H1 (cell line): ENCODE results near the gene MDM1. TPM values are rescaled to one million over a fixed set of nuclear protein-coding genes. Genes with fewer than 3 reads are reported as not detected.

Experiments
- CTCF ChIA-PET: fragments of 300-600 bp; sonication (Branson Sonifier 250); formaldehyde crosslinking; loops from one replicate; lab custom pipeline; 2021; ENCODE audit not compliant: partially characterized antibody; lab: Charles Lee
- POLR2A ChIA-PET: fragments of 300-600 bp; sonication (Branson Sonifier 250); formaldehyde crosslinking; loops from one replicate; lab custom pipeline; 2021; ENCODE audit warnings: inconsistent platforms; ENCODE audit not compliant: partially characterized antibody; lab: Charles Lee
- DNase-seq, 2 experiments: peaks; one replicate each; pipeline versions ENCODE4 v3.0.0 to v3.0.0-alpha.2; 2010 to 2022; ENCODE audit warnings: low spot score in 2 of 2, low read depth in 1 of 2, mixed read lengths in 1 of 2
- FAIRE-seq: peaks from 2 replicates; lab custom pipeline; 2011; peaks lifted over from hg19 to GRCh38; lab: Jason Lieb, UNC
- H2AFZ ChIP-seq: 2 replicates; pipeline ENCODE4 v1.8.1; 2012; ENCODE audit warnings: low read length, inconsistent platforms
- H2AK5ac ChIP-seq: 2 replicates; pipeline ENCODE4 v1.6.1; 2013; ENCODE audit warnings: low read depth, low read length
- H2BK120ac ChIP-seq: replicated peaks from 2 replicates; pipeline ENCODE3; 2013; ENCODE audit warnings: low read depth, low read length, inconsistent platforms
- H2BK12ac ChIP-seq: 2 replicates; pipeline ENCODE4 v1.6.1; 2013; ENCODE audit warnings: low read depth, low read length
- H2BK15ac ChIP-seq: 2 replicates; pipeline ENCODE4 v1.6.1; 2013; ENCODE audit warnings: low read length
- H2BK20ac ChIP-seq: 2 replicates; pipeline ENCODE4 v1.6.1; 2013; ENCODE audit warnings: low read length
- H2BK5ac ChIP-seq: 2 replicates; pipeline ENCODE4 v1.6.1; 2013; ENCODE audit warnings: low read depth, low read length
- H3K14ac ChIP-seq: 2 replicates; pipeline ENCODE4 v1.6.1; 2013; ENCODE audit warnings: inconsistent platforms; ENCODE audit not compliant: insufficient read length
- H3K18ac ChIP-seq: 2 replicates; pipeline ENCODE4 v1.6.1; 2013; ENCODE audit warnings: low read length; ENCODE audit errors: extremely low read depth
- H3K23ac ChIP-seq: 2 replicates; pipeline ENCODE4 v1.6.1; 2013; ENCODE audit warnings: inconsistent platforms; ENCODE audit not compliant: insufficient read length
- H3K23me2 ChIP-seq: 2 replicates; pipeline ENCODE4 v1.6.1; 2013; ENCODE audit warnings: low read depth, low read length
- H3K27ac ChIP-seq: 2 replicates; pipeline ENCODE4 v1.6.1; 2011; ENCODE audit warnings: low read depth, low read length, inconsistent platforms
- H3K27me3 ChIP-seq, 4 experiments: replicated peaks in 1 of 4; 1 replicate in 1 of 4; 2 replicates in 3 of 4; pipeline versions ENCODE4 v1.6.1 to v1.8.1; 2011 to 2013; ENCODE audit warnings: low read length in 3 of 4, mild to moderate bottlenecking in 3 of 4, inconsistent platforms in 2 of 4, mixed read lengths in 2 of 4, moderate library complexity in 1 of 4; ENCODE audit not compliant: control insufficient read depth in 3 of 4, insufficient read depth in 3 of 4; ENCODE audit errors: extremely low read depth in 1 of 4
- H3K36me3 ChIP-seq, 4 experiments: 2 replicates each; pipeline versions ENCODE4 v1.6.1 to v1.8.1; 2011 to 2013; ENCODE audit warnings: mild to moderate bottlenecking in 4 of 4, low read length in 3 of 4, moderate library complexity in 2 of 4, control low read depth in 1 of 4, inconsistent platforms in 1 of 4; ENCODE audit not compliant: insufficient read depth in 4 of 4, control insufficient read depth in 2 of 4
- H3K4ac ChIP-seq: replicated peaks from 2 replicates; pipeline ENCODE3; 2013; ENCODE audit warnings: low read length, low read depth, mixed read lengths, inconsistent platforms; ENCODE audit not compliant: insufficient read length
- H3K4me1 ChIP-seq, 4 experiments: replicated peaks in 1 of 4; 1 replicate in 1 of 4; 2 replicates in 3 of 4; pipeline versions ENCODE4 v1.6.1 to v1.8.1; 2011 to 2013; ENCODE audit warnings: low read length in 3 of 4, inconsistent platforms in 2 of 4, mixed read lengths in 1 of 4; ENCODE audit not compliant: insufficient read depth in 4 of 4, control insufficient read depth in 3 of 4
- H3K4me2 ChIP-seq, 2 experiments: 2 replicates each; pipeline versions ENCODE4 v1.6.1 to v1.8.1; 2011 to 2013; ENCODE audit warnings: low read depth in 2 of 2, low read length in 2 of 2, control low read depth in 1 of 2, inconsistent platforms in 1 of 2, mild to moderate bottlenecking in 1 of 2; ENCODE audit not compliant: insufficient read depth in 1 of 2
- H3K4me3 ChIP-seq, 4 experiments: fragments of 200-600, 300-600 bp in 1 of 4; sonication (generic), shearing (Covaris generic), sonication (Bioruptor Twin) in 1 of 4; 2 replicates each; pipeline versions ENCODE4 v1.5.1 to v1.8.1; 2011 to 2016; ENCODE audit warnings: low read length in 4 of 4, low read depth in 3 of 4, control low read depth in 2 of 4, inconsistent platforms in 2 of 4, mild to moderate bottlenecking in 2 of 4, mixed read lengths in 1 of 4, moderate library complexity in 1 of 4; ENCODE audit not compliant: insufficient read depth in 2 of 4; ENCODE audit errors: extremely low read depth in 1 of 4
- H3K56ac ChIP-seq: replicated peaks from 2 replicates; pipeline ENCODE3; 2013; ENCODE audit warnings: low read depth, mild to moderate bottlenecking, mixed read lengths, low read length, inconsistent platforms; ENCODE audit not compliant: insufficient read length
- H3K79me1 ChIP-seq: 2 replicates; pipeline ENCODE4 v1.6.1; 2013; ENCODE audit warnings: low read depth, low read length, control low read depth
- H3K79me2 ChIP-seq, 2 experiments: 2 replicates each; pipeline versions ENCODE4 v1.6.1 to v1.8.1; 2012 to 2013; ENCODE audit warnings: low read length in 2 of 2, mild to moderate bottlenecking in 2 of 2, inconsistent platforms in 1 of 2; ENCODE audit not compliant: insufficient read depth in 2 of 2, control insufficient read depth in 1 of 2
- H3K9ac ChIP-seq, 4 experiments: replicated peaks in 1 of 4; 1 replicate in 1 of 4; 2 replicates in 3 of 4; pipeline versions ENCODE4 v1.6.1 to v1.8.1; 2011 to 2013; ENCODE audit warnings: low read depth in 3 of 4, low read length in 3 of 4, control low read depth in 2 of 4, mild to moderate bottlenecking in 2 of 4, moderate library complexity in 2 of 4, inconsistent platforms in 1 of 4; ENCODE audit errors: extremely low read depth in 1 of 4
- H3K9me3 ChIP-seq, 2 experiments: 2 replicates each; pipeline versions ENCODE4 v1.6.1 to v1.8.1; 2012 to 2013; ENCODE audit warnings: mild to moderate bottlenecking in 2 of 2, moderate library complexity in 2 of 2, control low read depth in 1 of 2, inconsistent platforms in 1 of 2, low read depth in 1 of 2, low read length in 1 of 2, mixed read lengths in 1 of 2; ENCODE audit not compliant: insufficient read depth in 2 of 2
- H4K20me1 ChIP-seq, 2 experiments: replicated peaks in 1 of 2; 2 replicates each; pipeline versions ENCODE3 to v1.8.1; 2011 to 2013; ENCODE audit warnings: inconsistent platforms in 2 of 2, low read length in 2 of 2, mild to moderate bottlenecking in 1 of 2; ENCODE audit not compliant: insufficient read depth in 2 of 2, control insufficient read depth in 1 of 2
- H4K5ac ChIP-seq: 2 replicates; pipeline ENCODE4 v1.6.1; 2013; ENCODE audit warnings: low read length, low read depth, mixed read lengths, inconsistent platforms; ENCODE audit not compliant: insufficient read length
- H4K8ac ChIP-seq: 2 replicates; pipeline ENCODE4 v1.8.0; 2013; ENCODE audit warnings: mild to moderate bottlenecking, moderate library complexity, low read length, inconsistent platforms; ENCODE audit not compliant: insufficient read depth; ENCODE audit errors: extremely low read depth
- H4K91ac ChIP-seq: replicated peaks from 2 replicates; pipeline ENCODE3; 2013; ENCODE audit warnings: low read length, mixed read lengths, inconsistent platforms; ENCODE audit not compliant: insufficient read length
- MAFK ChIP-seq: IDR thresholded peaks from 2 replicates; pipeline ENCODE4 v1.6.1; 2012; ENCODE audit warnings: low read depth, mild to moderate bottlenecking, improper control_type of control experiment, low read length
- WGBS, 2 experiments: shearing (Covaris generic) in 1 of 2; methylation state at CpG; one replicate each; pipeline versions ENCODE4 v1.1.6 to v1.1.7; 2013 to 2015; ENCODE audit warnings: low lambda C conversion rate in 2 of 2, mixed read lengths in 2 of 2, inconsistent platforms in 1 of 2, low coverage in 1 of 2, missing lambda C conversion rate in 1 of 2; ENCODE audit not compliant: insufficient replicate concordance in 2 of 2, insufficient coverage in 1 of 2, insufficient read length in 1 of 2; ENCODE audit errors: extremely low coverage in 1 of 2, missing lambda C conversion rate in 1 of 2; 5-methylcytosine and 5-hydroxymethylcytosine counted together
- polyA plus RNA-seq, 7 experiments: library from polyadenylated mRNA; depleted of rRNA in 3 of 7; stranded (reverse) in 5 of 7; unstranded in 2 of 7; fragments of >200 nt in 5 of 7; fragments of 200-250 nt in 2 of 7; gene quantifications; 1 replicate in 5 of 7; 2 replicates in 1 of 7; 4 replicates in 1 of 7; pipeline versions ENCODE4 v1.2.1 to v1.2.3, GENCODE V29; 2011 to 2013; ENCODE audit warnings: missing spikeins in 2 of 7, mixed read lengths in 2 of 7
- total RNA-seq: library from RNA; stranded (reverse); fragmentation: NEBNext Ultra II Directional; extraction: Animal tissue kit (Norgen Biotek cat#: 25700); gene quantifications from 2 replicates; pipeline ENCODE4 v1.2.1, GENCODE V29; 2021

Gene MDM1
- total and polyA plus RNA-seq, 2 of the 8 experiments (the other 6 are each of a cell fraction or from before 2014, with no cell fraction given) = 3.1 to 10.7 TPM

- H2BK12ac ChIP-seq = no peak overlapping the region
- H3K79me2 ChIP-seq = no peaks in the 10 kb centered on the region
- no peak overlapping the region for H2AK5ac ChIP-seq
- H3K56ac ChIP-seq = no peak overlapping the region
- H2BK5ac ChIP-seq = no peak overlapping the region
- H2BK15ac ChIP-seq = no peak overlapping the region
- no peaks in the 10 kb centered on the region for H3K79me1 ChIP-seq
- WGBS, 2 experiments = 96% methylated on average over 5 of the region's 5 CpGs; no CpG with 5 or more reads in 1 of the 2 experiments
- H3K23ac ChIP-seq = no peak overlapping the region
- no peak overlapping the region for H3K4ac ChIP-seq
- H3K18ac ChIP-seq = no peak overlapping the region
- POLR2A ChIA-PET = no interaction called here
- no peaks in the 10 kb centered on the region for H3K4me1 ChIP-seq
- H3K27me3 ChIP-seq = no peaks in the 10 kb centered on the region
- no peak for TF ChIP-seq MAFK
- TF ChIP-seq, all 59 proteins: peak for 0
- DNase-seq (no peak), FAIRE-seq (no peak)
- CTCF ChIA-PET = interaction anchor here (0.7 to 0.8 kb wide), 2 partner anchors 14 to 212 kb away, joined by 3 to 4 read pairs; no protein-coding TSS in a partner anchor
- no peak overlapping the region for H4K5ac ChIP-seq
- no peak overlapping the region for H3K9ac ChIP-seq
- no peaks in the 10 kb centered on the region for H4K20me1 ChIP-seq
- no peak overlapping the region for H3K14ac ChIP-seq
- H3K23me2 ChIP-seq = no peaks in the 10 kb centered on the region
- H3K27ac ChIP-seq = no peak overlapping the region
- no peak overlapping the region for H4K8ac ChIP-seq
- no peak overlapping the region for H2AFZ ChIP-seq
- no peak overlapping the region for H4K91ac ChIP-seq
- H3K36me3 ChIP-seq = no peaks in the 10 kb centered on the region
- H3K4me3 ChIP-seq = no peak overlapping the region
- no peak overlapping the region for H3K4me2 ChIP-seq
- no peak overlapping the region for H2BK20ac ChIP-seq
- peaks cover 0 to 7% of the 10 kb centered on the region in 2 experiments; a peak in 2 of 4 replicates for H3K9me3 ChIP-seq
- no peak overlapping the region for H2BK120ac ChIP-seq
Observed at GRCh38 chr12:68252077-68252476, 80.1 kb downstream of the MDM1 start.
